Skeletal muscle satellite cell (primary cell): ENCODE data around the gene SHF.

Source experiments
- H3K27me3 ChIP-seq: 2 replicates; pipeline ENCODE4 v1.7.0; 2013; ENCODE audit warnings: low read length; ENCODE audit not compliant: control insufficient read depth, insufficient read depth
- H3K36me3 ChIP-seq: 2 replicates; pipeline ENCODE4 v1.7.0; 2013; ENCODE audit warnings: mild to moderate bottlenecking, control low read depth, low read length; ENCODE audit not compliant: insufficient read depth
- H3K4me1 ChIP-seq: 2 replicates; pipeline ENCODE4 v1.7.0; 2013; ENCODE audit warnings: low read length; ENCODE audit not compliant: control insufficient read depth, insufficient read depth
- H3K4me2 ChIP-seq: 2 replicates; pipeline ENCODE4 v1.7.0; 2013; ENCODE audit warnings: mild to moderate bottlenecking, low read length
- H3K4me3 ChIP-seq: 2 replicates; pipeline ENCODE4 v1.7.0; 2013; ENCODE audit warnings: low read length
- H3K9ac ChIP-seq: 2 replicates; pipeline ENCODE4 v1.7.0; 2013; ENCODE audit warnings: mild to moderate bottlenecking, low read depth, low read length, moderate library complexity
- H3K9me3 ChIP-seq: replicated peaks from 2 replicates; pipeline ENCODE4 v1.7.0; 2013; ENCODE audit warnings: mild to moderate bottlenecking, control low read depth, low read length

Gene SHF

DNA sequence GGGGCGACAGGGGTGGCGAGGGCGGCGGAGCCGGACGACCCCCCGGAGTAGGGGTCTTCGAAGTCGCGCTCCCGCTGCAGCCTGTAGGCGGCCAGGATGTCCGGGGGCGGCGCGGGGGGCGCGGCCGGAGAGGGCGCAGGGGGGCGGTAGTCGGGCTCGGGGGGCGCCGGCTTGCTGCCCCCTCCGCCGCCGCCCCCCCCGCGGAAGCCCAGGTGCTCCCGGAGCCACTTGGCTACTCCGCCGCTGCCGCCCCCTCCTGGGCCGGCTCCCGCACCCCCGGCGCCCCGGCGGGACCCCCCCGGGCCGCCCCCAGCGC, 230 bp downstream of the SHF start:
- no peaks in the 10 kb centered on the region for H3K9me3 ChIP-seq
- peaks cover 22% of the 10 kb centered on the region for H3K27me3 ChIP-seq
- no peaks in the 10 kb centered on the region for H3K36me3 ChIP-seq
- peak overlapping the region; percentile 60 for H3K4me3 ChIP-seq
- H3K4me1 ChIP-seq, result peaks cover 25% of the 10 kb centered on the region
- H3K9ac ChIP-seq, result no peak overlapping the region
- H3K4me2 ChIP-seq, result peak overlapping the region; percentile 98

DNA sequence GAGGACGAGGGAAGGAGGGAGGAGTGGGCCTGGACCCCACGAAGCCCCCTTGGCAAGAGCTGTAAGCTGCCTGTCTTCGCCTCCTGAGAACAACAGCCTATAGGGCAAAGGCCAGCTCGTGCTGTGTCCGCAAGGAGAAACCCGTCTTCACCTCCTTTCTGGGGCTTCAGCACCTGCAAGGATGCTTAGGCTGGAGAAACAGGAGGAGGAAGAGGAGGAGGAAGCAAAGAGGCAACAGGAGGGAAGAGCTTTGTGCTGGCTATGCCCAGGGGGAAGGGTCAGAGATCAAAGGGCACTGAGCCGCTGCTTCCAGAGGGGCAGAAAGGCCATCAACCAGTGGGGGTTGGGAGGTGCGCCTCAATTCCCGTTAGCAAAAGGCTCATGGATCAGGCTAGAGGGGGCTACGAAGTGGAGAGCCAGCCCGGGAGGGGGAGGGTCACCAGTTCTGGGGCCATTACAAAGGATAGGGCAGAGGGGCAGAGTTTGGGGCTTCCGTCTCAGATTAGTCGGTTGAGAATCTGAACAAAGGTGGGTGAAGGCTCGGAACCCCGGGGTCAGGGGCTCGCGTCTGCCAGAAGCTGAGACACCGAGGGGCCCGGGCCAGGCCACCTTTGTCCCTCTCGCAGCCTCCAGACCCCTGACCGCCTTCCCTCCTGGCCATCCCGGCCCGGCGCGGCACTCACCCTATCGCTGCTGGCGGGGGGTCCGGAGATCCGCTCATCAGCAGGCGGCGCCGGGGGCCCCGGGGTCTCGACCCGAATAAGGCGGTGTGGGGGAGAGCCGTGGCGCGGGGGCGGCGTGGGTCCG, 792 bp downstream of the SHF start:
- Histone ChIP-seq H3K9me3 (no peaks in the 10 kb centered on the region), H3K4me3 (peak overlapping the region; percentile 58), H3K4me1 (peaks cover 25% of the 10 kb centered on the region), H3K27me3 (peaks cover 22% of the 10 kb centered on the region), H3K4me2 (peak overlapping the region; percentile 98), H3K9ac (peak overlapping the region; percentile 16), H3K36me3 (no peaks in the 10 kb centered on the region)

- H3K36me3 ChIP-seq, result no peaks in the 10 kb centered on the region
- peaks cover 20% of the 10 kb centered on the region for H3K27me3 ChIP-seq
- H3K4me3 ChIP-seq, result peak overlapping the region; percentile 58
- peak overlapping the region; percentile 98 for H3K4me2 ChIP-seq
- no peaks in the 10 kb centered on the region for H3K9me3 ChIP-seq
- H3K9ac ChIP-seq, result peak overlapping the region; percentile 22
- peaks cover 25% of the 10 kb centered on the region for H3K4me1 ChIP-seq
Measured at GRCh38 chr15:45185903-45186770, 1.6 kb downstream of the SHF start.

- Histone ChIP-seq H3K9ac (no peak overlapping the region), H3K4me3 (no peak overlapping the region), H3K9me3 (no peaks in the 10 kb centered on the region), H3K36me3 (no peaks in the 10 kb centered on the region), H3K27me3 (peaks cover 15% of the 10 kb centered on the region), H3K4me2 (no peak overlapping the region), H3K4me1 (peaks cover 29% of the 10 kb centered on the region)
Measured at GRCh38 chr15:45185069-45185779, 2.5 kb downstream of the SHF start.

- Histone ChIP-seq H3K9ac (no peak overlapping the region), H3K4me2 (no peak overlapping the region), H3K36me3 (no peaks in the 10 kb centered on the region), H3K27me3 (peaks cover 11% of the 10 kb centered on the region), H3K4me3 (no peak overlapping the region), H3K9me3 (no peaks in the 10 kb centered on the region), H3K4me1 (peaks cover 34% of the 10 kb centered on the region)
Measured at GRCh38 chr15:45184562-45185041, 3.2 kb downstream of the SHF start.

DNA sequence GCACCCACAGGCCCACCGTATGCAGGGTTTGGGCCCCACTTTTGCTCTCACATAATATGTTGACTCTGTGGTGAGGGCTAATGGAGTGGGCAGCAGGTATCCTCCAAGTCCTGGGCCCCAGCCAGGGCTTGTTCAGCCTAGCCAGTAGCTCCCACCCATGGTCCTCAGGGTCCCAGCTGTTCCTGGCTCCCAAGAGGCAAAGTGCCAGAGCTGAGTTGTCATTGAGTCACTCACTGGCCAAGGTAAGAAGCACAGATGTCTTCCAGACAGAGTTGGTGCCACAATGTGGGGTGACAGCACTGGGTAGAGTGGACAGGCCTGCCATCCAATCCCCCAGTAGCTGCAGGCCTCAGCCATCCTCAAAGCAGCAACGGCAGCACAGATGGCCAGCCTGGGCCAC, 4.3 kb downstream of the SHF start:
- H3K27me3 ChIP-seq, result peaks cover 6% of the 10 kb centered on the region
- no peak overlapping the region for H3K4me2 ChIP-seq
- no peaks in the 10 kb centered on the region for H3K9me3 ChIP-seq
- H3K9ac ChIP-seq, result no peak overlapping the region
- H3K4me1 ChIP-seq, result peaks cover 32% of the 10 kb centered on the region
- no peaks in the 10 kb centered on the region for H3K36me3 ChIP-seq
- H3K4me3 ChIP-seq, result no peak overlapping the region

GRCh38 chr15:45182996-45183395, 4.8 kb downstream of the SHF start:
- Histone ChIP-seq H3K36me3 (no peaks in the 10 kb centered on the region), H3K27me3 (peaks cover under 1% of the 10 kb centered on the region), H3K4me3 (no peak overlapping the region), H3K4me1 (peaks cover 27% of the 10 kb centered on the region), H3K9ac (no peak overlapping the region), H3K4me2 (no peak overlapping the region), H3K9me3 (no peaks in the 10 kb centered on the region)

DNA sequence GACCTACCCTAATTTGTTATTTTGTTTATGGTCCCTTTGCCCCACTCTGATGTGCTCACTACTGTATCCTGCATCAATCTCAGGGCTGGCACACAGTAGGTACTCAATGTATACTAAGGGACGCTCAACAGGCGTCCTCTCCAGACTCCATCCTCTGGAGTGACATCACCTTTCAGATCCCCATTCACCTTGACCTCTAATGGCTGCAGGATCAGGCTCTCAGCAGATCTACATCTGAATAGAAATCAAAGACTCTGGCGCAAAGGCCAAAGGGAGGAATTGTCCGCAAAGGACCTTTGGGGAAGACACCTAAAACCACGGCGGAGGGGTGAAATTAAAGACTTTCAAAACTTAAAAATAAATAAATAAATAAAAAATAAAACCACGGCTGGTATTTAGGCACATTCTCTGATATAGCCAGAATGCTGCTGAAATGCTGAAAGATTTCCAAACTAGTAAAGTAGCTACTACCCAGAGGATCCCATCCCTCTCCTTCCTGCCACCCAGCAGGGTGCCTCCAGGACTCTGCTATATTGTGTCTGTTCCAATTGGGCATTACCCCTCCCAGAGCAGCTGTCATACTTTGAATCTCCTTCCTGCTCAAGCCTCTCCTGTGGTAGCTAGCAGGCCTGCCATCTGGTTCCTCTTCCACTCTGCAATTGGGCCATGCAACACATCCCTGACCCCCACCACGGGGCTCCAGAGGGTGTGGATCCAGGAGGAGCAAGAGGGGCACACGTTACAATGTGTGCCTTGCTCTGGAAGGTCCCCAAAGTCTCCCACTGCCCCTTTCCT, 6.1 kb downstream of the SHF start:
- H3K9me3 ChIP-seq, result no peaks in the 10 kb centered on the region
- H3K36me3 ChIP-seq, result no peaks in the 10 kb centered on the region
- H3K4me3 ChIP-seq, result no peak overlapping the region
- H3K27me3 ChIP-seq, result no peaks in the 10 kb centered on the region
- H3K9ac ChIP-seq, result no peak overlapping the region
- H3K4me1 ChIP-seq, result peaks cover 22% of the 10 kb centered on the region
- no peak overlapping the region for H3K4me2 ChIP-seq

DNA sequence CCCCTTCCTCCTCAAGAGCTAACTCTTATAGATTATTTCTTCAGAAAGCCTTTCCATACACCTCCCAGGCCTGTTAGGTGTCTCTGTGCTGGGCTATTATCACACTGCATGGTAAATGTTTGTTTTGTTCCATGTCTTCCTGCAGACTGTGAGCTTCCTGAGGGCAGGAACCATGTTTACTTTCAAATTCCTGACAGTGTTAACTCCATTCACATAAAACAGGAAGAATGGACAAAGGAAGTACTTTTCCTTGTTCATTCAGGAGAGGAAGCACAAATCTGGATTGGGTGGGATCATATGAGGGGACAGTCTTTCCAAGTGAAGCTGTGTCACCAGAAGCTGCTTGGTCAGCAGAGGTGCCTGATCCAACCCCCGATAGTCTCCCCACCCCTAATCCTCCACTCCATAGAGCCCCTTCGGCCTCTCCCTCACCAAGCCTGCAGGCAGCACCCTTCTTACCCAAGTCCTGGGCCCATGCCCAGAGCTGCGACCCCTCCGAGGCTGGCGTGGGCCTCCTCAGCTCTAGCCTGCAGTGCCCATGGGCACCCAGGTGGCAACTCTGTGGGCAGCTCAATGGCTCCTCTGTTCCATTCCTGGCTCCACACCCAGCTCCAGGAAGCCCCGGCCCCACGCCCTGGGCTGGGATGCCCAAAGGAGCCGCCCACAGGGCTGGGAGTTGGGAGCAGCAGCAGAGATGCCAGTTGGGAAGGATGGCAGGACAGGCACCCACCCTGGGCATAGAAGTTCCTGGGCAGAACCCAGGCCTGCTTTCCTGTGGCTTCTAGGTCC, 6.9 kb downstream of the SHF start:
- Histone ChIP-seq H3K9ac (no peak overlapping the region), H3K36me3 (no peaks in the 10 kb centered on the region), H3K4me2 (peak overlapping the region; percentile 11), H3K9me3 (no peaks in the 10 kb centered on the region), H3K4me3 (no peak overlapping the region), H3K27me3 (no peaks in the 10 kb centered on the region), H3K4me1 (peaks cover 14% of the 10 kb centered on the region)

DNA sequence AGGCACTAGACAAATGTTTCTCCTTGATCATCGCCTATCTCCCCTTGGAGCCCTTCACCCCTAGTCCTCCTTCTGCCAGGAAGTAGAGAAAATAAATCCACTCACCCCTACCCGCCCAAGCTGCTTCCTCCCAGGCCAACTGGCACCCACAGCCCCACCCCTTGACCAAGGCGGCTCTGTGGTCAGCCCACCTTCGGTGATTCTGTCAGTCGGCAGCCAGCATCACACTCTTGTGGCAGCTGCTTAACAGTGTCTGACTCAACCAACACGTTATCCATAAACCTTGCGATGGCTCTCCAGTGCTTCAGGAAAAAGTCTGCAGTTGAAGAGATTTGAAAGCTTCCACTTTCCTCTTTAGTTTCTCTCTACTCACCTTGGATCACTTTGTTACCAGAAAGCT, 7.6 kb downstream of the SHF start:
- Histone ChIP-seq H3K9ac (no peak overlapping the region), H3K36me3 (no peaks in the 10 kb centered on the region), H3K4me2 (peak overlapping the region; percentile 11), H3K4me1 (peaks cover 14% of the 10 kb centered on the region), H3K9me3 (no peaks in the 10 kb centered on the region), H3K4me3 (no peak overlapping the region), H3K27me3 (no peaks in the 10 kb centered on the region)
